ENCODE results near the gene RAPGEF1.
"Not testable (repeated sequence)": the region's sequence is repeated elsewhere in the genome, so short reads cannot be mapped to it uniquely, and the experiment has no call there.

The RAPGEF1 gene

DNA sequence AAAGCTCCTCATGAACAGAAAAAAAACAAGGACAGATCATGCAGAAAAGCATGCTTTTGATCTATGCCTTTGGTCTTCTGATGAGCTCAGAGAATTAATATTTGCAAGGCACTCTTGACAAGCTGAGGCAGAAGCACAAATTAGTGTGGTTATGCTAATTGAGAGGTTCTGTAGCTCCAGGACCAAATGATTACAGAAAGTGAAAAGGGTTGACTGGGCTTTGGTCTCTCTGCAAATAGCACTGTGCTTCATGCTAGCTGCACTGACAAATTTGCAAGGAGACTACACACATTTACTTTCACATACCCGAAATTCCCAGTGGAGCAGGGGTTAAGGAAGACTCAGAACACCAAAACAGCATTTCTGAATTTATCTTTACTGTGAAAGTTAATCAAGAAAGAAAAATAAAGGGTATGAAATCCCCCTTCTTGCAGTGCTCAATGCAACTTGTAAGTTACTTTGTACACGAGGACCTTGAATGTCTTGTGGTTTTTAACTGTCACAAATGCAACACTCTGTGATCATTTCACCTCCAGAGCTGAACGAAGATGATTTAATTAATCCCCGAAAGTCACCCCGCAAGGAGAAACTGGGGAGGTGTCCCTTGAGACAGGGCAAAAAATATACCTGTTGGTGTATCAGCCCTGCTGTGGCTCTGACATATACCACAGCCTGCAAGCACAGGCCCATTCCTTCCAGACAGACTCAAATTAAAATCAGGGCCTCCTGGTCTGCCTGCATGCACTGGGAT is 11.9 kb downstream of the RAPGEF1 start:
- DNase-seq, result no peak

DNA sequence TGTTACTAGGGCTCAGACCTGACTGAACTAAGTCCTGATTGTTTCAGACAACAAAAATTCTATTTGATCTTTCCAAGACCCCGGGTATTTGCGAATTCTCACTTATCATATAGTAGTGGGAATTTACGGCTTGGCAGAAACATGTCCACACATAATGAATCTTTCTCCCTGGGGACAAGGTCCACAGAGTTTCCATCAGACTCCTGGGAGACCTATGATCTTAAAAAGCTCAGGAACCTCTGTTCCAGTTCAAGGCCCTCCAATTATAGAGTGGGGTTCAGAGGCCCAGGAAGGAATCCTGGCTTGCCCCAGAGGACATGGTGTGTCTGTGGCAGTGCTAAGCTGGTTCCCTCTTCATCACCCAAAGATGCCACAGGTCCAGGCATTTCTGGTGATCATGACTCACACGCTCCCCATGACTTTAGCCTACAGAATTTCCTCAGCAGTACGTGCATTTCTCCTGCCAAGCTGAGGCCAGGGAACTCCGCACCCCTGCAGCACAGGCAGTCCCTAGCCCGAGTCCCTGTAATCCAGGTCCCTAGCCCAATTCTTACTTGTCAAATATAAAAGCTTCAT is 12.6 kb downstream of the RAPGEF1 start:
- no peak for DNase-seq

DNA sequence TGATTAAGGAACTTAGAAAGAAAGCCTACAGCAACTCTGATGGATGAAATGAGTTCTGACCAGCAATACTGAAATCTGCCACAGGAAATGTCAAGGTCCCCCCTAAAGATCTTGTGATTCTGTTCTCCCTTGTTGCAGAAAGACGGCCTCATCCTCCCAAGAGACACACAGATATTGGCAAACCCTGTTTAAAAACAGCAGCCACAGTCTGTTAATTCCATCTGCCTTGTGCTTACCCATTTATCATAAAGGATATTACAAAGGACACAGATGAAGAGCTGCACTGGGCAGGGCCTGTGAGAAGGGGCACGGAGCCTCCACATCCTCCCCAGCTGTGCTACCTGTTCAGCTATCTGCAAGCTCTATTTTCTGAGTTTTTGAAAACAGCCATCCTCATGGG is 15.2 kb downstream of the RAPGEF1 start:
- no peak for DNase-seq

DNA sequence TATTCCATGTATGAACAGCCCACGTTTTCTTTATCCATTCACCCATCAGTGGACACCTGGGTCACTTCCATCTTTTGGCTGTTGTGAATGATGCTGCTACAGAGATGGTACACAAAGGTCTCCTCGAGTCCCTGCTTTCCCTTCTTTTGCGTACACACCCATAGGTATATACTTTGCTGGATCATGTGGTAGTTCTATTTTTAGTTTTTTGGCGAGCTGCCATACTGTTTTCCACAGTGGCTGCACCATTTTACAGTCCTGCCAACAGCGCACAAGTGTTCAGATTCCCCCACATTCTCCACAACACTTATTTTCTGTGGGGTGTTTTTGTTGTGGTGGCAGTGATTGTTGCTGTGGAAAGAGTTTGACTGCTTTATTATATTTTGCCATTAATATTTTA is 16.2 kb downstream of the RAPGEF1 start:
- no peak for DNase-seq

DNA sequence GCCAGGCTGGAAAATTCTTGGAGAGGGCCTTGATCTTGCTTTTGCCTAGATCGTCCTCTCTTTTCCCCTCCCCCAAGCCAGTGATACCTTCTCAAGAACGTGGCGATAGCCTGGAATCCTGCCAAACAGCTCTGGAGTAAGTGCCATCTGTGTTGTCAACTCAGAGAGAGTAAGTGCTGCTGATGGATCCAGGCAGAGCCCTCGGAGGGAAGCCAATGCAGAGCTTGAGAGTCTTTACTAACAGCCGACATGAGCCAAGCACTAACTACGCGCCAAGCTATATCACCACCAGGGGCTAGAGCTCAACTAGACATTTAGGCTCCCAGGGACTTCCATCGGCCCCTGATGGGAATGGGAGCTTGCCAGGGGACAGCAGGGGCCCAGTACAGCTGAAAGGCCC is 17.6 kb downstream of the RAPGEF1 start:
- no peak for DNase-seq

DNA sequence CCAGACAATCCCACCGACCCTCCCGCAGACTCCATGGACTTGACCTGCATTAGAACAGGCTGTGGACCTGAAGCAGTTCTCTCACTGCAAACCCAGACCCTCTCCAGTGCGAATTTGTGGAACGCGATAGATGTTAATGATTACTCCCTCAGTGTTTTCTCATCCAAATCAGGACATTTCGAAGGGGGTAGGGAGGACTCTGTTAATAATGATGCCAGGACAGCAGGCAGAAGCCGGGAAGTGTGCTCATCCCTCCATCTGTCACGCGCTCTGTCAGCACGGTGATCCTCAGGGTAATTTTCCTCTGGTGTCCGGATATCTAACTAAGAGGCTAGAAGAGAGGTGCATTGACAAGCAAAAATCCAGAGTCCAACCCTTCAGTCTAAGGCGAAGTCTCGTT is 18.8 kb downstream of the RAPGEF1 start:
- DNase-seq, result no peak

DNA sequence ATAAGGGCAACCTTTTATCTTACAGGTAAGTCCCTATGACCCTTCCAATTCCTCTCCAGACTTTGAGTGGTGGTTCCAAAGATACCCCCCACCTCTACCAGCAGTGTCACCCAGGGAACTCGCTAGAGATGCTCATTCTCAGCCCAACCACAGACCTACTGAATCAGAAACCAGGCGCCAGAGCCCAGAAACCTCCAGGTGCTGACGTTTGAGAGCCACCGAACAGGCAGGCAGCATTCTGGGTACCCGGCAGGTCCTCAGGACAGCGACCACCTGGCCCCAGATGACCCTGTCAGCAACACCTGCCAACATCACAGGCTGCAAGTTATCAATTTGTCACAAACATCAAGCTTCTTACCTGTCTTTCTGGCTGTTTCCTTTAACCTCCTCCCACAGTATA is 19.5 kb downstream of the RAPGEF1 start:
- no peak for DNase-seq

DNA sequence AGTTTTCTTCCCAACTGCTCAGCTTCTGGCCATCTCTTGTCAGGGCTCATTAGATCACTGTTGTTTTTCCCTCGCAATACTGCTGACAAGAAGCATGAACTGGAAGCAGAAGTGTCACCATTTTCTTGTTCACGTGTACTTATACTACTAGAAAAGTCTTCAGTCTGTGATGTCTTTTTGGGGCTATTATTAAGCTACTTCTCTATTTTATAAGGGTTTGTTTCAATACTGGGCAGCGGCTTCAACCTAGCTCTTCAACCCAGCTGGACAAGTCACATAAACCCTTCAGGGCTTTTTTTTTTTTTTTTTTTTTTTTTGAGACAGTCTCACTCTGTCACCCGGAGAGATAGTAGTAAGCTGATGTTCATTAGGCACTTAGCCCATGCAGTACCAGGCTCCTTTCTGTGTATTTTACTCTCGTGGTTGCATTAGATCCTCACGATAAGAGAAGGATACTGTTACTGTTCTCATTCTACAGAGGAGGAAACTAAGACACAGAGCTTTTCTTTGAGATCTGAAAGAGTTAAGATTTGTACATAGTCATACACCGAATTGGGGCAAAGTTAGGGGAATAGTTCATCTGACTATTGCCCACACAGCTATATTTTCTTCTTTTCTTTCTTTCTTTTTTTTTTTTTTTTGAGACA is 20.5 kb downstream of the RAPGEF1 start:
- no peak for DNase-seq

DNA sequence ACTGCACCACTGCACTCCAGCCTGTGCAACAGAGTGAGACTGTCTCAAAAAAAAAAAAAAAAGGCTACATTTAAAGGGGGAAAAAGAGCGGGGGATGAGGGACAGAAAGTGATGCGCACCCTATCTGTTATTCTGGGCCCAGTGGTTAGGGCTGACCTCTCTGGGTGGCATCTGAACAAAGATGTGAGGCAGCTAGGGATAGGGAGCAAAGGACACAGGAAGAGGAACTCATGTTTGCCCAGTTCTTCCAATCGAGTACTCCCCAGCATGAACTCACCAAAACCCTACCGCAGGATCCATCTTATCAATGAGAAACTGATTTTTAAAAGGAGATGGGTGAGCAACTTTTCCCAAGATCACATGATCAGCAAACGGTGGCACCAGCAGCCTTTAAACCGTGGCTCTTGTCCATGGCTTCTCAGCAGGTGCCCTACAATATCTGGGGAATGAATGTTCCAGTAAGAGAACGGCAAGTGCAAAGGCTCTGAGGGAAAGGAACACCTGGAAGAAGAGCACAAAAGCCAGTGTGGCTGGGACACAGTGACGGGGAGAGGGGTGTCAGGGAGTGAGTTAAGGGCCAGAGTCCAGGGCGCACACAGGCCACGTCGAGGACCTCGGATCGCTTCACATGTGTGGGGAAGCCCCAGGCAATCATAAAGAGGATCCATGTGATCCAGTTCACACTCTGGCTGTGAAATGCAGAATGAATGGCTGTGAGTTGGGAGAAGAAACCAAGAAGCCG is 22.0 kb downstream of the RAPGEF1 start:
- no peak for DNase-seq

DNA sequence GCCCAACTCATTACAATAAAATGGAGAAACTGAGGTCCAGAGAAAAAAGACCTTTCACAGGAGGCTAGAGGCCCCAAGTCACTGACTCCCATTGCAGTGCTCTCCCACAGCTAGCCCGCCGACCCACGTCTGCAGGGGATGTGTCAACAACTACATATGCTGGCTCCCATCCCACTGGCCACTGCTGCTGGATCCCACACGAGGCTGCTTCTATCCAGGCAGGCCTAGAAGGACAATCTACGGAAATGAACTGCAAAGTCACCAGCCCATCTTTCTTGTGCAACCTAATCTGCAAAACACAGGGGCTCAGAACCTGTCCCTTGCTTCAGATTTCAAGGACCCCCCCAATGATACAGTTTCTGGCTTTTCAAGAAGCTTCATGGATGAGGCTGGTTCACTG is 24.0 kb downstream of the RAPGEF1 start:
- DNase-seq, result no peak

DNA sequence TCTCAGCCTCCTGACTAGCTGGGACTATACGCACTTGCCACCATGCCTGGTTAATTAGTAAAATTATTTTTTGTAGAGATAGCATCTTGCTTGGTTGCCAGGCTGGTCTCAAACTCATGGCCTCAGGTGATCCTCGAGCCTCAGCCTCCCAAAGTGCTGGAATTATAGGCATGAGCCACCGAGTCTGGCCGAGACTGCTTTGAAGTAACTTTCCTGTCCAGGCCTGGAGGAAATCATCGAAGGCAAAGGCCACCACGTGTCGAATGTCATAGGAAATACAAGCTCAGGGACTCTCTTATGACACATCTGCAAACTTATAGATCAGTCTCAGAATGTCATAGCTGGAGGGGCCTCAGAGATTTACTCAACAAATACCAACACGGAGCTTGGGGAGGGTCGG is 25.1 kb downstream of the RAPGEF1 start:
- no peak for DNase-seq

DNA sequence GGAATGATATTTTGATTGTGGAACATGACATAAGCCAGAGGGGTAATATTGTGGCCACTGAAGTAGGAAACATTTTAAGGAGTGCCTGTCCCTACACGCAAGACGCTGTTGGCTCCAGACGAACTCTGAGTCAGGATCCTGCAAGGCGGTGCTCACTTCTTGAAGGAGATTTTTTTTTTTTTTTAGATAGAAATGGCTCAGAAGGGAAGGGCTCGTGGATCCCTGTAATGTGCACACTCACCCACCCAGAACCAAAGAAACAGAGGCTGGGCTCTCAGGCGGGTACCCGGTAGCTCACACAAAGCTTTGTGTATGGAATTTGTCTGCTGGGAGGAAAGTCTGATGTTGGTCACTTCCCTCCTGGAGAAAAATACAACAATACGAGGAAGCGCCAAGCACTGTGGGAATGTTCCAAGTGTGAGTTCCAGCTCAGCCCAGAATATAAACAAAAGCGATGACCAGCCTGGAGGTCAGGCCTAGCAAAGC is 25.7 kb downstream of the RAPGEF1 start:
- DNase-seq, result no peak

DNA sequence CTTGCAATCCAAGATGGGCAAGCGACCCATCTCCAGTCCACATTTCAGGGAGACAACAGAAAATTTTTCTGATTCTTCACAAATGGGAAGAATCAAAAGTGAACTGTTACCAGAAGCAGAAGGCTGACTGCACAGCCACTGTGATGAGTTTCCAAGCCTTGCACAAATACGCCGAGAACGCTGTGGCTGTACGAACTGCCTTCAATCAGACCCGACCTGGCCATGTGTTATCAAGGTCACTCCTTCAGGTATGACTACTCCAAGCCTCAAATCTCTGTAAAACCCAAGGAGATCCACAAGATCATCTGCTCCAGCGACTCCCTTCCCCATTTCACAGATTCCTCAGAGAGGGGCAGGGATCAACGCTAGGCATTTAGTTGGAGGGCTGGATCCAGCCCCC is 26.9 kb downstream of the RAPGEF1 start:
- DNase-seq, result no peak

DNA sequence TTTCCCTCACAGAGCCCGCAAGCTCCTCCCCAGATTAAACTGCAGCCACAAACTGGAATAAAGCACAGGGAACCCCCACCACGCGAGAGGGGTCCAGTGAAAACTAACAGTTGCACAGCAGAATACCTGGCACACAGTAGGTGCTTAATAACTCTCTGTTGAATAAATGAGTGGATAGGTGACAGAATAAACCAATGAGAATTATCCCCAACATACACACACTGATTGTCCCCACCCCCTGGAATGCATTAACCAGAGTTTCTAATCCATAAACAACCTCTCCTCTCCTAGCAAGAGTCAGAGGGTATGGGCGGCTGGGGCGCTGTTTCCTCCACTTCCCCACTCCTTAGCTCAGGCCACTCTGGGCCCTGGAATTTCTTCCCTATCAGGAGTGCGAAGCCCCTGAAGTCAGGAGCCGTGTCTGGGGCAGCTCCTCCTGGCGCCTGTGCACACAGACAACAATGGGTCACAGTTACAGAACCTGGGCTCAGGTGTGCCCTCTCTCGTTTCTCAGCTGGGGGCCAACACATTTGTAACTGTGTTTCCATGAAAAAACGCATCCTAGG is 27.6 kb downstream of the RAPGEF1 start:
- DNase-seq, result no peak

DNA sequence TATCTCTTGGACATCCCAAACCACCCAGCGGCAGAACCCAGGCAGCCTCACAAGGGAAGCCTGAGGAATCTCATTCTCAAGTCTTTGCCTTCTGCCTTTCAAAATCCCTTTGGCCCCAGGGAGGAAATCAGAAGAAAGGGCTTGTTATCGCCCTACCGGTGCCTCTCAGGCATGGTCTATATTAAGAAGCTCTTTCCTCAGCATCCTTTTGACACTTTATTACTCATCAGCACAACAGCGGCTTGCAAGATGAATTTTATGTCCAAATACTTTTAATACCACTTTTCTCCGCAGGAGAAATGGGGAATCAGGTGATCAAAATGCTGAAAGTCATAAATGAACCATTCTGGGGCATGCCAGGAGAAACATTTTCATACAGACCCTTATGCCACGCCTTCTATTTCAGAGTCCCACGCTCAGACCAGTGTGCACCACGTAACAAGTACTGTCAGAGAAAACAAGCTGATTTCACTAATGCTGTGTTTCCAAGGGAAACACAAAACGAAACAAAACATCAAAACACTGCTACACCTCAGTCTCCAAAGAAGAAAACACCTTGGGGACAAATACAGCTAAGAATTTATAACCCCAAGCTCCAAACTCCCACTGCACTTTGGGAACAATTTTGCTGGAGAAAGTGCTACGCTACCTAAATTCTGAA is 30.0 kb downstream of the RAPGEF1 start:
- peak; percentile 83 for DNase-seq

DNA sequence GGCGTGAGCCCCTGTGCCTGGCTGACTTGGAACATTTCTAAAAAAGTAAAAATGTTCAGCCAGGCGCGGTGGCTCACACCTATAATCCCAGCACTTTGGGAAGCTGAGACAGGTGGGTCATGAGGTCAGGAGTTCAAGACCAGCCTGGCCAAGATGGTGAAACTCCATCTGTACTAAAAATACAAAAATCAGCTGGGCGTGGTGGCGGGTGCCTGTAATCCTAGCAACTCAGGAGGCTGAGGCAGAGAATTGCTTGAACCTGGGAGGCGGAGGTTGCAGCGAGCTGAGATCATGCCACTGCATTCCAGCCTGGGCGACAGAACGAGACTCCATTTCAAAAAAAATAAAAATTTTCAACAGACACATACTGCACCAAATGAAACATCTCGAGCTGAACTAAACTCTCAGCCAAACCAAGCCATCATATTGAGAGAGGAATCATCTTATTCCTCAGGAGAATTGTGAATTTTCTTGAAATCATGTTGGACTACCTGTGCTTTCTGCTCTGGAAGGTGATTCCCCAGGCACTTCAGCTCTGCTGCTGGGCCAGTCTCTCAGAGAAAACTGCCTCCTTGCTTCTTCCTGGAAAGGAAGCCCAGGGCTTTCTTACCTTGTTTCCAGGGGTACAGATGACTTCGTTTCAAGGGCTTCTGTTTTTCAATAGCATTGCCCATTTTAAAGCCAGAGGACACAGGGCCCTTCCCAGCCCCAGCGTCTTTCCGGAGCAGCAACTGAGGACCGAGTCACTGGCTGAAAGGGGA is 30.7 kb downstream of the RAPGEF1 start:
- DNase-seq, result not testable (repeated sequence)

DNA sequence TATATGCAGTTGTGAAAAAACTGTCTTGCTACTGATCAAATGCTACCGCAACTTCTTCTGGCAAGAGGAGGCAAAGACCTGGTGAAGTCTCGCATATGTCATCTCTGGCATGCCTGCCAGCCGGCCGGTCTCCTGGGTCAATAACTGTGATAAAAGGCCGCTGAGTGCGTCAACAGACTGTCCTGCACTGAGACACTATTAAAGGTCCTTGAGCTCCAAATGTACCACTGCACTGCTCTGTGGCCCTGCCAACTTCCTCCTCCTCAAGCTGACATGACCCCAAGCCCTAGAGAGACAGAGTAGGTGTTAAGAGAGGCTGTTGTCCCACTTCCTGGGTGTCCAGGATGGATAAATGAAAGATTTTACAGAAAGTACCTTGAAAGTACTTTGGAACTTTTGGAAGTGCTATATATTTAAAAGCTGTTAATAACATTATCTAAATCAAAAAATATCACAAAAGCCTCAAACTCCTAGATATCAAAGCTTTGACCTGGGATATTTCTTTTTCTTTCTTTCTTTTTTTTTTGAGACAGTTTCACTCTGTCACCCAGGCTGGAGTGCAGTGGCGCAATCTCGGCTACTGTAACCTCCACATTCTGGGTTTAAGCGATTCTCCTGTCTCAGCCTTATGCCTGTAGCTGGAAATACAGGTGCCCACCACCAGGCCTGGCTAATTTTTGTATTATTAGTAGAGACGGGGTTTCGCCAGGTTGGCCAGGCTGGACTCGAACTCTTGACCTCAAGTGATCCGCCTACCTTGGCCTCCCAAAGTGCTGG is 31.5 kb downstream of the RAPGEF1 start:
- no peak for DNase-seq

DNA sequence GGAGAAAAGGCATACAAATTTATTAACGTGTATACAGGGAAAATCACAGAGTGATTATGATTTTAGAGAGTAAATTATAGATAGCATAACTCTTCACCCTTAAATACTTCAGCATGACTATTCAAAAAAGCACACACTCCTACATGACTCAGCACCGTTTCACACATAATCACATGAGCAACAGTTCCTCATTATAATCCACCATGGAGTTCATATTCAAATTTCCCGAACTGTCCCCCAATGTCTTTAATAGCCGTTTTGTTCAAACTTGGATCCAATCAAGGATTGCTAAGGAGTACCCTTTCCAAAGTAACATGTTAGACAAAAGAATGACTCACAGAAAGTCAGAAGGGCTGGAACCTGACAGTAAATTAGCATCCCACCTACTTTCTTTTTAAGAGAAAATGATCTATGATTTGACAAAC is 32.1 kb downstream of the RAPGEF1 start:
- no peak for DNase-seq

DNA sequence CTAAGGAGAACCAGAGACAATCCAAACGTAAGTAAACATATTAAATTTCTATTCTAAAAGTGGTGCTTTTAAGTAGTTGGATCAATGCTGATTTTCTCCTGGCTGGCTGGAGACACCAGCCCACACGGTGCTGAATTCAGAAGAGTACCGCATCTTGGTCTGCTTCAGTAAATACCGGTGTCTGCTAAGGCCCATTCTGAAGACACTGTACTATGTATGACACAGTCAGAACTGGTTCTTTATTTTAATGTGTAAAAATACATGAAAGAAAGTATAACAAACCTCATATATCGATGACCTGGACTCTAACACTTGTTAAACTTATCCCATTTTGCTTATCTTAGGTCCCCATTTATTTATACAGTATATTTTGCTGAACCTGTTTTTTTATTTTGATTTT is 32.8 kb downstream of the RAPGEF1 start:
- DNase-seq, result no peak

DNA sequence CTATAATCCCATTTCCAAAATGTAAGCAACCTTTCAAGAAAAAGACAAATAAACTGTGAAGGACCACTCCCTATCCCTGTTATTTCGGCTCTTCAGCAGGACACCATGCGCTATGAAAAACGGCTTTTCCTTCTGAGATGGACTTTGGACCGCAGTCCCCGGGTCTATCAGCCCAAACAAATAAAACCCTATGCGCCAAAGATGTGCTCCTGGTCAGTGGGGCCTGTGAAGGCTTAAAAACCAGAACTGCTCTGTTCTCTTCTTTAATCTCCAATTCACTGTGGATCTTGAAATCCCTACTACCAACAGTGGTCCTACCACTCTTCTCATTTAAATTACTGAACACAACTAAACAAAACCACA is 33.3 kb downstream of the RAPGEF1 start:
- no peak for DNase-seq

DNA sequence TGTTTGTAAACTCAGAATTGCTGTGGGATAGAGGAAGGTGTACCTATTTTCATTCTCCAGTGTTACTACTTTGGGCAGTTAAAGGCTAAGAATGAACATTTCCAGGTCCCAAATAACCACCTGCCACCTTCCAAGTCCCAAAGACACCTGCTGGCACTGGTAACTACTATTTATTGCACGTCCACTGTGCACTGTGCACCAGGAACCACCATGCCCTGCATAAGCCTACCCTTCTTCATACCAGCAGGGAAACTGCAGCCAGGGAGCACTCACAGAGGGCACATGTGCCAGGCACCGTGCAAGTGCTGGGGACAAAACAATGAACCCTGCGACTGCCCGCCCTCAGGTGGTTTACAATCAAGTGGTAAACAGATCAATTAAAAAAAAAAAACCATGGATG is 34.9 kb downstream of the RAPGEF1 start:
- no peak for DNase-seq

Data from central memory CD4-positive, alpha-beta T cell (primary cell).